ENCODE data around the gene ABCA12. TPM values are rescaled to one million over a fixed set of nuclear protein-coding genes. Genes with fewer than 3 reads are reported as not detected.
A peak's percentile ranks its signal among the peaks of the same experiment; 100 is the strongest.

The ABCA12 gene
- total RNA-seq, 2 donors from 2014 or later: 0.07 TPM; not detected in 1

DNA sequence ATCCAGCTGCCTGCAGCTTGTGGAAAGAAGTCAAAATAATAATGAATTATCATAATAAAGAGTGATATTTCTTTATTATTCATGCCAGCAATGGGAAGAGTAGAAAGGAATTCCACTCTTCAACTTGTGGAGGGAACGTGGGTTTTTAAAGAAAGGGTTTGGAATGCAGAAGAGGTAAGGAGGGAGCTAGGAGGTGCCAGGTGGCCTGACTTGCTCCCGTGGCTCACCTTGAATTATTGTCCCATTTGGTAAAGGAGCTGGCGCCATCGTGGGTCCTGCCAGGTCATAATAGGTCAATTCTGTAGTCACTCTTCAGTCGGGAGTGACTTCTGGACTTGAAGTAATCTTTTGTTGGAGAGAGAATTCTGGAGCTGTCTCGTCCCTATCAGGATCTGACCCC lies 233.8 kb downstream of the ABCA12 start:
- Mint-ChIP-seq H3K9me3 (peaks cover 2% of the 10 kb centered on the region), H3K27ac (no peak overlapping the region), H3K36me3 (ENCODE audit: low read depth) (no peaks in the 10 kb centered on the region), H3K4me1 (no peaks in the 10 kb centered on the region), H3K27me3 (ENCODE audit: insufficient read depth) (no peaks in the 10 kb centered on the region), H3K4me3 (no peak overlapping the region)
- DNase-seq: peak; percentile 45
- TF ChIP-seq, protein P1, sequence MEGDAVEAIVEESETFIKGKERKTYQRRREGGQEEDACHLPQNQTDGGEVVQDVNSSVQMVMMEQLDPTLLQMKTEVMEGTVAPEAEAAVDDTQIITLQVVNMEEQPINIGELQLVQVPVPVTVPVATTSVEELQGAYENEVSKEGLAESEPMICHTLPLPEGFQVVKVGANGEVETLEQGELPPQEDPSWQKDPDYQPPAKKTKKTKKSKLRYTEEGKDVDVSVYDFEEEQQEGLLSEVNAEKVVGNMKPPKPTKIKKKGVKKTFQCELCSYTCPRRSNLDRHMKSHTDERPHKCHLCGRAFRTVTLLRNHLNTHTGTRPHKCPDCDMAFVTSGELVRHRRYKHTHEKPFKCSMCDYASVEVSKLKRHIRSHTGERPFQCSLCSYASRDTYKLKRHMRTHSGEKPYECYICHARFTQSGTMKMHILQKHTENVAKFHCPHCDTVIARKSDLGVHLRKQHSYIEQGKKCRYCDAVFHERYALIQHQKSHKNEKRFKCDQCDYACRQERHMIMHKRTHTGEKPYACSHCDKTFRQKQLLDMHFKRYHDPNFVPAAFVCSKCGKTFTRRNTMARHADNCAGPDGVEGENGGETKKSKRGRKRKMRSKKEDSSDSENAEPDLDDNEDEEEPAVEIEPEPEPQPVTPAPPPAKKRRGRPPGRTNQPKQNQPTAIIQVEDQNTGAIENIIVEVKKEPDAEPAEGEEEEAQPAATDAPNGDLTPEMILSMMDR (conservative IDR thresholded peaks at IDR 0.05): no peak
- Histone ChIP-seq H3K36me3 (ENCODE audit: control insufficient read depth, insufficient read depth, low read length) (no peaks in the 10 kb centered on the region), H3K27ac (ENCODE audit: low read depth, low read length) (no peak overlapping the region), H3K9me3 (ENCODE audit: control insufficient read depth, low read length) (no peaks in the 10 kb centered on the region), H3K4me1 (ENCODE audit: control insufficient read depth, insufficient read depth, low read length) (no peaks in the 10 kb centered on the region), H3K9ac (ENCODE audit: extremely low read depth, low read length, poor library complexity, severe bottlenecking) (no peak overlapping the region), H3K4me3 (ENCODE audit: low read length) (no peak overlapping the region), H3K27me3 (ENCODE audit: control insufficient read depth, insufficient read depth, low read length, poor library complexity, severe bottlenecking) (no peaks in the 10 kb centered on the region)
- WGBS, 2 experiments (ENCODE audit: insufficient coverage in 1 of 2, insufficient read length in 1 of 2): 82 to 88% methylated on average over 5 to 6 of the region's 6 CpGs

GRCh38 chr2:214904176-214904575 lies 234.2 kb downstream of the ABCA12 start:
- H3K27me3 Mint-ChIP-seq (ENCODE audit: insufficient read depth): no peaks in the 10 kb centered on the region
- H3K27ac Mint-ChIP-seq: no peak overlapping the region
- no peaks in the 10 kb centered on the region for H3K4me1 Mint-ChIP-seq
- Histone ChIP-seq H3K27me3 (ENCODE audit: control insufficient read depth, insufficient read depth, low read length, poor library complexity, severe bottlenecking) (no peaks in the 10 kb centered on the region), H3K9ac (ENCODE audit: extremely low read depth, low read length, poor library complexity, severe bottlenecking) (no peak overlapping the region), H3K4me1 (ENCODE audit: control insufficient read depth, insufficient read depth, low read length) (no peaks in the 10 kb centered on the region), H3K4me3 (ENCODE audit: low read length) (no peak overlapping the region), H3K9me3 (ENCODE audit: control insufficient read depth, low read length) (no peaks in the 10 kb centered on the region), H3K27ac (ENCODE audit: low read depth, low read length) (no peak overlapping the region), H3K36me3 (ENCODE audit: control insufficient read depth, insufficient read depth, low read length) (no peaks in the 10 kb centered on the region)
- TF ChIP-seq, protein P1 (conservative IDR thresholded peaks at IDR 0.05): no peak
- no peak for DNase-seq
- no peaks in the 10 kb centered on the region for H3K36me3 Mint-ChIP-seq (ENCODE audit: low read depth)
- WGBS, 2 experiments (ENCODE audit: insufficient coverage in 1 of 2, insufficient read length in 1 of 2): 88 to 100% methylated on average over 1 of the region's 1 CpG
- no peak overlapping the region for H3K4me3 Mint-ChIP-seq
- peaks cover 2% of the 10 kb centered on the region for H3K9me3 Mint-ChIP-seq

DNA sequence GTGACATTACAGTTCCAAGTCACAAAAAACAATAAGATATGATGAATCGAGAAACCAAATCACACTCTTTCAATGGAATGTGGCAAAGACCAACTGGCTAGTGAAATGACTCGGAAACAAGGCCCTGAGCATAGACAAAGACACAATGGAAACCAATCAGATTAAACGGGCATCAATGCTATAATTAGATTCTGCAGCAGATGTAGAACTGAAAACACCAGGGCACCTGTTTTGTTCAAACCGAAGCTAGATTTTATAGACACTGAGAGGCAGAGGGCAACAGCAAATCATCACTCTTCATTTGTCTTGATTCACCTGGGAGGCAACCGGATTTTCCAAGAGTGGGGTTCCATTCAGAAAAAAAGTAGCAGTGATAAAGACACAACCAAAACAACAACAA lies 236.1 kb downstream of the ABCA12 start:
- no peak overlapping the region for H3K27ac ChIP-seq (ENCODE audit: low read depth, low read length)
- no peak for DNase-seq
- Mint-ChIP-seq H3K27me3 (ENCODE audit: insufficient read depth) (no peaks in the 10 kb centered on the region), H3K9me3 (peaks cover 2% of the 10 kb centered on the region), H3K36me3 (ENCODE audit: low read depth) (no peaks in the 10 kb centered on the region), H3K4me3 (no peak overlapping the region), H3K27ac (no peak overlapping the region), H3K4me1 (no peaks in the 10 kb centered on the region)
- WGBS, 2 experiments (ENCODE audit: insufficient coverage in 1 of 2, insufficient read length in 1 of 2): 84 to 92% methylated on average over 3 to 5 of the region's 5 CpGs
- TF ChIP-seq, protein P1 (conservative IDR thresholded peaks at IDR 0.05): no peak
- no peaks in the 10 kb centered on the region for H3K4me1 ChIP-seq (ENCODE audit: control insufficient read depth, insufficient read depth, low read length)
- H3K27me3 ChIP-seq (ENCODE audit: control insufficient read depth, insufficient read depth, low read length, poor library complexity, severe bottlenecking): no peaks in the 10 kb centered on the region
- H3K9me3 ChIP-seq (ENCODE audit: control insufficient read depth, low read length): no peaks in the 10 kb centered on the region
- H3K9ac ChIP-seq (ENCODE audit: extremely low read depth, low read length, poor library complexity, severe bottlenecking): no peak overlapping the region
- H3K4me3 ChIP-seq (ENCODE audit: low read length): no peak overlapping the region
- H3K36me3 ChIP-seq (ENCODE audit: control insufficient read depth, insufficient read depth, low read length): no peaks in the 10 kb centered on the region

All from endodermal cell (in vitro differentiated cells).